HUES6 (cell line): ENCODE measurements around the gene TCF12.

Source experiments
- H3K27ac ChIP-seq: 2 replicates; pipeline ENCODE4 v1.7.0; 2013; ENCODE audit warnings: low read depth, mild to moderate bottlenecking, low read length, inconsistent platforms
- H3K27me3 ChIP-seq: 2 replicates; pipeline ENCODE4 v1.6.1; 2013; ENCODE audit warnings: low read length; ENCODE audit not compliant: control insufficient read depth, insufficient read depth
- H3K36me3 ChIP-seq: 2 replicates; pipeline ENCODE4 v1.6.1; 2013; ENCODE audit warnings: low read length; ENCODE audit not compliant: control insufficient read depth, insufficient read depth
- H3K4me1 ChIP-seq: 2 replicates; pipeline ENCODE4 v1.6.1; 2013; ENCODE audit warnings: low read length; ENCODE audit not compliant: control insufficient read depth, insufficient read depth
- H3K4me3 ChIP-seq: 2 replicates; pipeline ENCODE4 v1.5.1; 2013; ENCODE audit warnings: low read depth, low read length
- H3K9ac ChIP-seq: one replicate; pipeline ENCODE4 v1.6.1; 2013; ENCODE audit warnings: mild to moderate bottlenecking, low read length
- H3K9me3 ChIP-seq: 2 replicates; pipeline ENCODE4 v1.6.1; 2013; ENCODE audit warnings: low read depth, low read length; ENCODE audit not compliant: control insufficient read depth, insufficient read depth

TCF12 gene

GRCh38 chr15:57032338-57032737, 113.9 kb downstream of the TCF12 start:
- Histone ChIP-seq H3K27ac (no peak overlapping the region), H3K27me3 (no peaks in the 10 kb centered on the region), H3K36me3 (no peaks in the 10 kb centered on the region), H3K9ac (no peak overlapping the region), H3K9me3 (no peaks in the 10 kb centered on the region), H3K4me1 (peaks cover 31% of the 10 kb centered on the region), H3K4me3 (no peak overlapping the region)

DNA sequence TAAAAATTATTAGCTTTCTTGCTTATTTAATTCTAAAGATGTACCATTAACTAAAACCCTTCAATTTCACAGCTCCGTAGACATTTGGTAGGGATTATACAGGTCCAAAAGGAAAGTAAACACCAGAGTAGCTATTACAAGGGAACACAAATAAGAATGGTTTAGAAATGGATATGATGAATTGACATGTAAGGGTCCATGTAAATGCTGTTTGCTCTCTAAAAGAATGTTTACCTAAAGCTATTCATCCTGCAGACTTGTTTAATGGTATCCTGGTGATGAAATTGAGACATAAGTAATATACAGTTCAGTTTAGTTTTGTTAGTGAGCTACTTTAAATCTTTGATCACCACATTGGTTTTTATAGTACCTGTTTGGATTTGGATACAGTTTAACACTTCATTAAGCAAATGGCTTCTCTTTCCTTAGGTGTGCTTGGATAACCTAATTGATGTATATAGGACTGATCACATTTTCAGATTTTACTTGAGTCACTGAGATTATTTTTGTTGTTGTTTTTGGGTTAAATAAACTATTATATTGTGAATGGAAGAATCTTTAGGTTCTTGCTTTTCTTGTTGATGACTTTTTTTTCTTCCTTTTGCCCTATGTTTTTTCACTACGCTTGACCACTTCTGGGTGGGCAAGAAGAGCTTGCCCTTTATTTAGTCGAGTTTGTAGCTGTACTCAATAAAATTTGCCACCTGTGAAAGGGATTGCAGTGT, 115.4 kb downstream of the TCF12 start:
- Histone ChIP-seq H3K4me1 (peaks cover 35% of the 10 kb centered on the region), H3K27ac (no peak overlapping the region)

DNA sequence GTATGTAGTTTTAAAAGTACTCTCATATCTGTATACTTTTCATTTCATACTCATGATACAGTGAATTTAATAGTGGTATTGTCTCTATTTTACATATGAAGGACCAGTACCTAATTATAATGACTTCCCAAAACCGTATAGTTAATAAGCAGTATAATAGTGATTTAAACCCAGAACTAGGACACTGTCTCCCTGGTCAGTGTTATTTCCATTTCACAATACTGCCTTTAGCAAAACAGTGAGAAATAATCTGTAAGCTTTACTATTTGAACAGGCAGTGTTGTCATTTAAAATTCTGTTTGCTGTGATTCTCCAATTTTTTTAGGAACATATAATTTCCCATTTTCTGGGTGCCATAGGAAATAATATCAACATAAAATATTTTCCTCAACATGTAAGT, 116.2 kb downstream of the TCF12 start:
- Histone ChIP-seq H3K27me3 (no peaks in the 10 kb centered on the region), H3K9me3 (no peaks in the 10 kb centered on the region), H3K4me3 (no peak overlapping the region), H3K36me3 (no peaks in the 10 kb centered on the region), H3K9ac (no peak overlapping the region), H3K4me1 (peaks cover 40% of the 10 kb centered on the region), H3K27ac (no peak overlapping the region)

More for the DNA sequence above, 115.4 kb downstream of the TCF12 start:
- Histone ChIP-seq H3K27me3 (no peaks in the 10 kb centered on the region), H3K9me3 (no peaks in the 10 kb centered on the region), H3K4me3 (no peak overlapping the region), H3K9ac (no peak overlapping the region), H3K36me3 (no peaks in the 10 kb centered on the region)

DNA sequence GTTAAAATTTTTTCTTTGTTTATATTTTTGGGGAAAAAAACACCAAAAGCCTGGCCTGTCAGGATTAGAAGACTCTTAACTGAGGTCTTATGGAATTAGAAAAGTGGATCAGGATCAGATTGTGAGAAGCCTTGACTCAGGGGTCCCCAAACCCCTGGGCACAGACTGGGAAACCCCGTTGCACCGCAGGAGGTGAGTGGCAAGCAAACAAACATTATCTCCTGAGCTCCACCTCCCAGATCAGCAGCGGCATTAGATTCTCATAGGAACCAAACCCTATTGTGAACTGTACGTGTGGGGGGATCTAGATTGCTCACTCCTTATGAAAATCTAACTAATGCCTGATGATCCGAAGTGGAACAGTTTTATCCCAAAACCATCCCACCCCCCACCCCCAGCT, 117.2 kb downstream of the TCF12 start:
- Histone ChIP-seq H3K27me3 (no peaks in the 10 kb centered on the region), H3K36me3 (no peaks in the 10 kb centered on the region), H3K9ac (no peak overlapping the region), H3K27ac (no peak overlapping the region), H3K9me3 (no peaks in the 10 kb centered on the region), H3K4me3 (no peak overlapping the region), H3K4me1 (peaks cover 44% of the 10 kb centered on the region)

DNA sequence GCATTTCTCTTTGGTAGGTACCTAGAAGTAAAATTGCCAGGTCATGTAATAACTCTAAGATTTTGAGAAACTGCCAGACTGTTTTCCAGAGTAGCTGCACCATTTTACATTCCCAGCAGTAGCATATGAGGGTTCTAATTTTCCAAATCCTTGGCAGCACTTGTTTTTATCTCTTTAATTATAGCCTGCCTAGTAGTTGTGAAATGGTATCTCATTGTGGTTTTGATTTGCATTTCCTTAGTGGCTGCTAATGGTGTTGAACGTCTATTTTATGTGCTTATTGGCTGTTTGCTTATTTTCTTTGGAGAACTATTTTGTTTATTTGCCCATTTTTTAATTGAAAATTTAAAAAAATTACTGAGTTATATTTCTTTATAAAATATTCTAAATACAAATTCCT, 117.9 kb downstream of the TCF12 start:
- Histone ChIP-seq H3K9ac (no peak overlapping the region), H3K27ac (no peak overlapping the region), H3K4me1 (peaks cover 45% of the 10 kb centered on the region)

DNA sequence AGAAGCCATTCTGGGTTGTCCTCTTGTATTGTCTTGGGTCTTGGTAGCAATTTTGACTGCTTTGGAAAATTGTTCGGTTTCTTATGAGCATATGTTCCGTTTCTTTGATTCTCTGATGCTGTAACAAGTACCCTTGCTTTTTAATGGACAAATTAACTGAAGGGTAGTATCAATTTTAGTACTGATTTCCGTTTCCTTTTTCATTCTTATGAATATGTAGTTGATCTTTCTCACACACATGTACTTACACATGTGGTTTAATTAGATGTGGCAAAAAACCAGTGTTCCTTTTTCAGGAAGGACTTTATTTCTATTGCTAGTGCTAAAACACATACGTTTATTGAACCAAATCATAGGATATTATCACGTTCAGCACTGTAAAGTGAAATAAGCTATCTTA, 119.1 kb downstream of the TCF12 start:
- Histone ChIP-seq H3K4me1 (peaks cover 46% of the 10 kb centered on the region), H3K27ac (no peak overlapping the region), H3K36me3 (no peaks in the 10 kb centered on the region), H3K27me3 (no peaks in the 10 kb centered on the region), H3K4me3 (no peak overlapping the region), H3K9ac (no peak overlapping the region), H3K9me3 (no peaks in the 10 kb centered on the region)

More for the DNA sequence above, 117.9 kb downstream of the TCF12 start:
- H3K27me3 ChIP-seq = no peaks in the 10 kb centered on the region
- no peaks in the 10 kb centered on the region for H3K9me3 ChIP-seq
- no peaks in the 10 kb centered on the region for H3K36me3 ChIP-seq
- H3K4me3 ChIP-seq = no peak overlapping the region

DNA sequence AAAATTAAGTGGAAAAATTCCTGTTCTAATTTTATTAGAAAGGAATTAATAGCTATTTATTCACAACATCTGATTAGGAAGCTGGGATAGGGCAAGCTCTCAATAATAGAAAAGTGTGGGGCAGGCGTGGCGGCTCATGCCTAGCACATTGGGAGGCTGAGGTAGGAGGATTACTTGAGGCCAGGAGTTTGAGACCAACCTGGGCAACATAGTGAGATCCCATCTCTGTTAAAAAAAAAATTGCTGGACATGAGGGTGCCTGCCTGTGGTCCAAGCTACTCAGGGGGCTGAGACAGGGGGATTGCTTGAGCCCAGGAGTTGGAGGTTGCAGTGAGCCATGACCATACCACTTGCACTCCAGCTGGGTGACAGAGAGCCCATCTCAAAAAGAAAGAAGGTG, 119.6 kb downstream of the TCF12 start:
- H3K4me3 ChIP-seq = no peak overlapping the region
- peaks cover 46% of the 10 kb centered on the region for H3K4me1 ChIP-seq
- H3K9me3 ChIP-seq = no peaks in the 10 kb centered on the region
- no peaks in the 10 kb centered on the region for H3K36me3 ChIP-seq
- H3K9ac ChIP-seq = no peak overlapping the region
- H3K27me3 ChIP-seq = no peaks in the 10 kb centered on the region
- H3K27ac ChIP-seq = no peak overlapping the region

- no peaks in the 10 kb centered on the region for H3K27me3 ChIP-seq
- peaks cover 44% of the 10 kb centered on the region for H3K4me1 ChIP-seq
- no peak overlapping the region for H3K9ac ChIP-seq
- H3K36me3 ChIP-seq = no peaks in the 10 kb centered on the region
- H3K9me3 ChIP-seq = no peaks in the 10 kb centered on the region
- H3K4me3 ChIP-seq = no peak overlapping the region
- H3K27ac ChIP-seq = no peak overlapping the region
Observed at GRCh38 chr15:57038496-57038895, 120.1 kb downstream of the TCF12 start.

- H3K27me3 ChIP-seq = no peaks in the 10 kb centered on the region
- no peak overlapping the region for H3K27ac ChIP-seq
- no peak overlapping the region for H3K9ac ChIP-seq
- H3K9me3 ChIP-seq = no peaks in the 10 kb centered on the region
- H3K4me3 ChIP-seq = no peak overlapping the region
- H3K36me3 ChIP-seq = no peaks in the 10 kb centered on the region
- H3K4me1 ChIP-seq = peaks cover 29% of the 10 kb centered on the region
Observed at GRCh38 chr15:57041416-57041815, 123.0 kb downstream of the TCF12 start.

- Histone ChIP-seq H3K27ac (no peak overlapping the region), H3K36me3 (no peaks in the 10 kb centered on the region), H3K4me3 (no peak overlapping the region), H3K9me3 (no peaks in the 10 kb centered on the region), H3K27me3 (no peaks in the 10 kb centered on the region), H3K9ac (no peak overlapping the region), H3K4me1 (peaks cover 21% of the 10 kb centered on the region; the same call in 1 of the 2 replicates)
Observed at GRCh38 chr15:57044072-57044702, 125.7 kb downstream of the TCF12 start.

DNA sequence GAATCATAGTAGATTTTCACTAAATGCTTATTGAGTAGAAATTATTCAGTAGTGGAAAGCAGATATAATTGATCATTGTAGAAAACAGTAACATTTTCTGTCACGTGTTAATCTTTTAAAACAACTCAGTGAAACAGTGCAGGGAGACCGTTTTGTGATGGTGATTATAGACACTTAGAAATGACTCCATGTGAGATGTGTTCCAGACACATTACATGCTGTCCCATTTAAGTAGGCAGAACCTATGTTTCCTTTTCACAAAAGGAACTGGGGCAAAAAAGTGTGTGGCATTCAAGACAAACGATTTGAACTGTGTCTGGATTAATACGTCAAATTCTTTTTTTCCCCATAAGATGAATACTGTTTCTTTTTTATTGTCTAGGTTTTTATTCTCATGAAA, 126.5 kb downstream of the TCF12 start:
- no peak overlapping the region for H3K27ac ChIP-seq
- no peaks in the 10 kb centered on the region for H3K9me3 ChIP-seq
- H3K4me3 ChIP-seq = no peak overlapping the region
- no peaks in the 10 kb centered on the region for H3K27me3 ChIP-seq
- H3K4me1 ChIP-seq = peaks cover 18% of the 10 kb centered on the region; the same call in 1 of the 2 replicates
- H3K36me3 ChIP-seq = no peaks in the 10 kb centered on the region
- no peak overlapping the region for H3K9ac ChIP-seq
